ENCODE results near the gene COL23A1. TPM values are rescaled to one million over a fixed set of nuclear protein-coding genes. Genes with fewer than 3 reads are reported as not detected.
A peak's percentile ranks its signal among the peaks of the same experiment; 100 is the strongest.

COL23A1 gene
- total and polyA plus RNA-seq, 8 donors: 0.06 to 0.68 (median 0.33) TPM; not detected in 2

- Histone ChIP-seq H3K36me3 (no peaks in the 10 kb centered on the region), H3K27ac (no peak overlapping the region), H3K4me3 (no peak overlapping the region), H3K9me3 (no peaks in the 10 kb centered on the region), H3K27me3 (no peaks in the 10 kb centered on the region), H3K4me1 (no peaks in the 10 kb centered on the region)
- FAIRE-seq (no peak), DNase-seq (peak in 2 of 6 donors; percentile 10 to 21), ATAC-seq (no peak)
- no peak for TF ChIP-seq CTCF (IDR thresholded peaks at IDR 0.05)
- WGBS, 2 donors: 53 to 64% methylated on average over 6 of the region's 6 CpGs
- intact Hi-C loops (cut with DNase I): no loop called here
These were observed 294.1 kb downstream of the COL23A1 start for GRCh38 chr5:178296066-178296465.

- Histone ChIP-seq H3K4me1 (no peaks in the 10 kb centered on the region), H3K9me3 (no peaks in the 10 kb centered on the region), H3K36me3 (no peaks in the 10 kb centered on the region), H3K4me3 (no peak overlapping the region), H3K27me3 (no peaks in the 10 kb centered on the region), H3K27ac (no peak overlapping the region)
- intact Hi-C loops (cut with DNase I): no loop called here
- DNase-seq (no peak), ATAC-seq (no peak), FAIRE-seq (no peak)
- TF ChIP-seq CTCF (IDR thresholded peaks at IDR 0.05): no peak
These were observed 294.6 kb downstream of the COL23A1 start for GRCh38 chr5:178295589-178295988.

- Histone ChIP-seq H3K27me3 (no peaks in the 10 kb centered on the region), H3K4me3 (no peak overlapping the region), H3K27ac (no peak overlapping the region), H3K9me3 (no peaks in the 10 kb centered on the region), H3K4me1 (no peaks in the 10 kb centered on the region), H3K36me3 (no peaks in the 10 kb centered on the region)
- DNase-seq (peak in 1 of 6 donors; percentile 20), ATAC-seq (no peak), FAIRE-seq (no peak)
- intact Hi-C loops (cut with DNase I): no loop called here
- 69 to 75% methylated on average over 7 of the region's 7 CpGs for WGBS, 2 donors
- no peak for TF ChIP-seq CTCF (IDR thresholded peaks at IDR 0.05)
These were observed 296.4 kb downstream of the COL23A1 start for GRCh38 chr5:178293815-178294214.

GRCh38 chr5:178293400-178293799 is 296.8 kb downstream of the COL23A1 start:
- Histone ChIP-seq H3K36me3 (no peaks in the 10 kb centered on the region), H3K9me3 (no peaks in the 10 kb centered on the region), H3K4me1 (no peaks in the 10 kb centered on the region), H3K27me3 (no peaks in the 10 kb centered on the region), H3K4me3 (no peak overlapping the region), H3K27ac (no peak overlapping the region)
- FAIRE-seq (no peak), ATAC-seq (no peak), DNase-seq (peak in 2 of 6 donors; percentile 29 to 39)
- intact Hi-C loops (cut with DNase I): no loop called here
- no peak for TF ChIP-seq CTCF (IDR thresholded peaks at IDR 0.05)
- 38 to 40% methylated on average over 6 of the region's 6 CpGs for WGBS, 2 donors

GRCh38 chr5:178292826-178293205 is 297.4 kb downstream of the COL23A1 start:
- Histone ChIP-seq H3K4me1 (no peaks in the 10 kb centered on the region), H3K27me3 (no peaks in the 10 kb centered on the region), H3K4me3 (no peak overlapping the region), H3K9me3 (no peaks in the 10 kb centered on the region), H3K36me3 (no peaks in the 10 kb centered on the region), H3K27ac (no peak overlapping the region)
- no peak for TF ChIP-seq CTCF (IDR thresholded peaks at IDR 0.05)
- no peak for ATAC-seq
- no peak for DNase-seq
- FAIRE-seq: no peak
- WGBS, 2 donors: 57 to 62% methylated on average over 3 of the region's 3 CpGs
- intact Hi-C loops (cut with DNase I): no loop called here
